Naive B cell (primary cell): ENCODE results near the gene CYTH1. TPM values are rescaled to one million over a fixed set of nuclear protein-coding genes. Genes with fewer than 3 reads are reported as not detected.

Source experiments
- ATAC-seq, 2 donors: fragments of 150-1000 bp; cut with Tn5 transposase; 2 replicates each; pipeline ENCODE4 v1.10.0; 2021; ENCODE audit warnings: low read depth in 2 of 2, mild to moderate bottlenecking in 2 of 2, moderate library complexity in 2 of 2
- DNase-seq: peaks from one replicate; pipeline ENCODE4 v3.0.0; 2022
- H3K27ac Mint-ChIP-seq, 6 donors: one replicate each; pipeline ENCODE4 v1.8.0; 2020 to 2022; ENCODE audit warnings: mild to moderate bottlenecking in 6 of 6, mixed read lengths in 6 of 6, moderate library complexity in 5 of 6, inconsistent platforms in 2 of 6
- H3K27me3 Mint-ChIP-seq, 3 donors: one replicate each; pipeline ENCODE4 v1.8.0; 2021 to 2022; ENCODE audit warnings: mixed read lengths in 3 of 3, mild to moderate bottlenecking in 1 of 3
- H3K36me3 Mint-ChIP-seq, 2 donors: one replicate each; pipeline ENCODE4 v1.8.0; 2020 to 2022; ENCODE audit warnings: mixed read lengths in 2 of 2, inconsistent platforms in 1 of 2, mild to moderate bottlenecking in 1 of 2
- H3K4me1 Mint-ChIP-seq, 3 donors: one replicate each; pipeline ENCODE4 v1.8.0; 2020 to 2022; ENCODE audit warnings: mixed read lengths in 3 of 3, inconsistent platforms in 1 of 3, mild to moderate bottlenecking in 1 of 3, moderate library complexity in 1 of 3
- H3K4me3 Mint-ChIP-seq, 8 donors: one replicate each; pipeline ENCODE4 v1.8.0; 2020 to 2022; ENCODE audit warnings: mild to moderate bottlenecking in 8 of 8, mixed read lengths in 8 of 8, moderate library complexity in 8 of 8, inconsistent platforms in 2 of 8
- H3K9me3 Mint-ChIP-seq, 7 donors: one replicate each; pipeline ENCODE4 v1.8.0; 2020 to 2022; ENCODE audit warnings: mixed read lengths in 7 of 7, mild to moderate bottlenecking in 5 of 7, inconsistent platforms in 2 of 7, moderate library complexity in 1 of 7
- polyA plus RNA-seq, 6 donors: library from polyadenylated mRNA; unstranded; fragments of 300-500 nt; fragmentation: Illumina TruSeq; gene quantifications; one replicate each; pipeline ENCODE4 v1.2.3, GENCODE V29; 2021; ENCODE audit warnings: low read depth in 6 of 6

The CYTH1 gene
- polyA plus RNA-seq, 6 donors from 2014 or later, result 165 to 235 (median 190) TPM

- Mint-ChIP-seq H3K4me3 (peak overlapping the region in 1 of 8 donors; percentile 42), H3K4me1 (peaks cover 22 to 37% (median 29%) of the 10 kb centered on the region in 3 donors), H3K9me3 (no peaks in the 10 kb centered on the region), H3K36me3 (peaks cover 12 to 24% of the 10 kb centered on the region in 2 donors), H3K27me3 (no peaks in the 10 kb centered on the region), H3K27ac (peak overlapping the region; percentile 29 to 96 (median 85))
- DNase-seq (no peak), ATAC-seq (no peak)
Measured at GRCh38 chr17:78669256-78669974, 112.7 kb downstream of the CYTH1 start.

GRCh38 chr17:78668847-78669246 lies 113.2 kb downstream of the CYTH1 start:
- Mint-ChIP-seq H3K9me3 (no peaks in the 10 kb centered on the region), H3K27ac (peak overlapping the region in 5 of 6 donors; percentile 9 to 96 (median 58)), H3K4me1 (peaks cover 22 to 37% (median 29%) of the 10 kb centered on the region in 3 donors), H3K4me3 (no peak overlapping the region), H3K27me3 (no peaks in the 10 kb centered on the region), H3K36me3 (peaks cover 12 to 24% of the 10 kb centered on the region in 2 donors)
- ATAC-seq (no peak), DNase-seq (no peak)

- ATAC-seq (no peak), DNase-seq (no peak)
- peak overlapping the region in 1 of 6 donors; percentile 37 for H3K27ac Mint-ChIP-seq
- peak overlapping the region in 1 of 8 donors; percentile 45 for H3K4me3 Mint-ChIP-seq
- H3K27me3 Mint-ChIP-seq, result no peaks in the 10 kb centered on the region
- H3K9me3 Mint-ChIP-seq, result no peaks in the 10 kb centered on the region
- H3K36me3 Mint-ChIP-seq, result peaks cover 12 to 19% of the 10 kb centered on the region in 2 donors
- peaks cover 22 to 37% (median 29%) of the 10 kb centered on the region in 3 donors for H3K4me1 Mint-ChIP-seq
Measured at GRCh38 chr17:78667741-78668640, 114.1 kb downstream of the CYTH1 start.

GRCh38 chr17:78667091-78667490 lies 115.0 kb downstream of the CYTH1 start:
- Mint-ChIP-seq H3K4me1 (peaks cover 22 to 37% (median 29%) of the 10 kb centered on the region in 3 donors), H3K27ac (peak overlapping the region in 2 of 6 donors; percentile 60 to 90), H3K27me3 (no peaks in the 10 kb centered on the region), H3K4me3 (peak overlapping the region in 1 of 8 donors; percentile 25), H3K36me3 (peaks cover 5 to 13% of the 10 kb centered on the region in 2 donors), H3K9me3 (no peaks in the 10 kb centered on the region)
- ATAC-seq (no peak), DNase-seq (no peak)

- peaks cover 4 to 10% of the 10 kb centered on the region in 2 donors for H3K36me3 Mint-ChIP-seq
- peaks cover 22 to 37% (median 29%) of the 10 kb centered on the region in 3 donors for H3K4me1 Mint-ChIP-seq
- peak overlapping the region in 5 of 6 donors; percentile 31 to 79 (median 45) for H3K27ac Mint-ChIP-seq
- DNase-seq, result peak; percentile 12
- peak overlapping the region in 7 of 8 donors; percentile 2 to 69 (median 55) for H3K4me3 Mint-ChIP-seq
- H3K27me3 Mint-ChIP-seq, result no peaks in the 10 kb centered on the region
- peak; percentile 61 to 70 for ATAC-seq
- no peaks in the 10 kb centered on the region for H3K9me3 Mint-ChIP-seq
Measured at GRCh38 chr17:78665952-78666920, 115.8 kb downstream of the CYTH1 start.

- H3K9me3 Mint-ChIP-seq, result no peaks in the 10 kb centered on the region
- ATAC-seq (peak in 1 of 2 donors; percentile 20), DNase-seq (no peak)
- H3K27ac Mint-ChIP-seq, result peak overlapping the region in 5 of 6 donors; percentile 34 to 91 (median 48)
- peaks cover 4% of the 10 kb centered on the region in 2 donors for H3K36me3 Mint-ChIP-seq
- no peaks in the 10 kb centered on the region for H3K27me3 Mint-ChIP-seq
- H3K4me1 Mint-ChIP-seq, result peaks cover 22 to 36% (median 29%) of the 10 kb centered on the region in 3 donors
- H3K4me3 Mint-ChIP-seq, result peak overlapping the region in 6 of 8 donors; percentile 2 to 55 (median 30)
Measured at GRCh38 chr17:78665387-78665951, 116.6 kb downstream of the CYTH1 start.

GRCh38 chr17:78664476-78665386 lies 117.3 kb downstream of the CYTH1 start:
- Mint-ChIP-seq H3K27me3 (no peaks in the 10 kb centered on the region), H3K27ac (peak overlapping the region in 1 of 6 donors; percentile 52), H3K4me1 (peaks cover 22 to 29% (median 29%) of the 10 kb centered on the region in 3 donors), H3K9me3 (no peaks in the 10 kb centered on the region), H3K36me3 (peaks cover 0 to 7% of the 10 kb centered on the region in 2 donors), H3K4me3 (peak overlapping the region in 1 of 8 donors; percentile 55)
- no peak for ATAC-seq
- DNase-seq, result no peak

- Mint-ChIP-seq H3K27me3 (no peaks in the 10 kb centered on the region), H3K27ac (peak overlapping the region in 1 of 6 donors; percentile 84)
Measured at GRCh38 chr17:78661093-78661770, 120.8 kb downstream of the CYTH1 start.

GRCh38 chr17:78659546-78659945 lies 122.5 kb downstream of the CYTH1 start:
- no peaks in the 10 kb centered on the region for H3K27me3 Mint-ChIP-seq
- peaks cover under 1 to 2% (median 1%) of the 10 kb centered on the region in 3 donors for H3K4me1 Mint-ChIP-seq
- H3K4me3 Mint-ChIP-seq, result no peak overlapping the region
- H3K27ac Mint-ChIP-seq, result peak overlapping the region in 1 of 6 donors; percentile 11
- peaks cover 0 to 3% of the 10 kb centered on the region in 2 donors for H3K36me3 Mint-ChIP-seq
- no peak for ATAC-seq
- peaks cover 0 to 1% (median 0%) of the 10 kb centered on the region in 7 donors for H3K9me3 Mint-ChIP-seq
- DNase-seq, result no peak

More at GRCh38 chr17:78661093-78661770, 120.8 kb downstream of the CYTH1 start:
- Mint-ChIP-seq H3K4me1 (peaks cover 14 to 19% (median 18%) of the 10 kb centered on the region in 3 donors), H3K4me3 (no peak overlapping the region), H3K9me3 (peaks cover 0 to 1% (median 0%) of the 10 kb centered on the region in 7 donors), H3K36me3 (peaks cover 0 to 3% of the 10 kb centered on the region in 2 donors)
- DNase-seq, result no peak
- no peak for ATAC-seq

- no peak overlapping the region for H3K27ac Mint-ChIP-seq
- no peak for DNase-seq
- peaks cover 0 to 8% (median 0%) of the 10 kb centered on the region in 3 donors for H3K27me3 Mint-ChIP-seq
- H3K36me3 Mint-ChIP-seq, result peaks cover 0 to 3% of the 10 kb centered on the region in 2 donors
- ATAC-seq, result no peak
- no peak overlapping the region for H3K4me3 Mint-ChIP-seq
- peaks cover 0 to 1% (median 0%) of the 10 kb centered on the region in 7 donors for H3K9me3 Mint-ChIP-seq
- no peaks in the 10 kb centered on the region for H3K4me1 Mint-ChIP-seq
Measured at GRCh38 chr17:78658281-78658785, 123.7 kb downstream of the CYTH1 start.
